Heart right ventricle (tissue), 16 donors: Measurements from ENCODE around the gene ANKRD39. TPM values are rescaled to one million over a fixed set of nuclear protein-coding genes. Genes with fewer than 3 reads are reported as not detected.

Experiments
- ATAC-seq, 8 donors: fragments of 200-7000 bp; cut with Tn5 transposase; one replicate each; pipeline ENCODE4 v1.9.1; 2020; ENCODE audit warnings: mild to moderate bottlenecking in 8 of 8, moderate library complexity in 8 of 8, moderate number of reproducible peaks in 1 of 8
- DNase-seq, 2 donors: peaks; one replicate each; pipeline ENCODE4 v3.0.0-alpha.2; 2020
- H3K27ac ChIP-seq, 10 donors: fragments of 200-600 bp; sonication (generic) in 2 of 10; one replicate each; pipeline versions ENCODE4 v1.5.0 to v1.8.0; 2020 to 2022; ENCODE audit warnings: mild to moderate bottlenecking in 3 of 10
- H3K27me3 ChIP-seq, 7 donors: fragments of 200-600 bp; one replicate each; pipeline ENCODE4 v1.8.0; 2021 to 2022; ENCODE audit warnings: mild to moderate bottlenecking in 2 of 7
- H3K36me3 ChIP-seq, 9 donors: fragments of 200-600 bp; sonication (generic) in 1 of 9; one replicate each; pipeline versions ENCODE4 v1.5.0 to v1.8.0; 2020 to 2022; ENCODE audit warnings: mild to moderate bottlenecking in 2 of 9
- H3K4me1 ChIP-seq, 9 donors: fragments of 200-600 bp; sonication (generic) in 1 of 9; one replicate each; pipeline versions ENCODE4 v1.5.0 to v1.8.0; 2020 to 2022; ENCODE audit warnings: mild to moderate bottlenecking in 4 of 9
- H3K4me3 ChIP-seq, 10 donors: fragments of 200-600 bp; sonication (generic) in 2 of 10; one replicate each; pipeline versions ENCODE4 v1.5.0 to v1.8.0; 2020 to 2022; ENCODE audit warnings: mild to moderate bottlenecking in 7 of 10, moderate library complexity in 2 of 10
- H3K9me3 ChIP-seq, 11 donors: fragments of 200-600 bp in 10 of 11; sonication (generic) in 2 of 11; one replicate each; pipeline versions ENCODE4 v1.5.0 to v1.8.0; 2013 to 2022; ENCODE audit warnings: mild to moderate bottlenecking in 2 of 11, control low read depth in 1 of 11, moderate library complexity in 1 of 11
- WGBS, 2 donors: extraction: QIAGEN DNeasy Blood & Tissue Kit; methylation state at CpG; one replicate each; pipeline ENCODE4 v1.1.7; 2013; ENCODE audit warnings: inconsistent platforms in 1 of 2; 5-methylcytosine and 5-hydroxymethylcytosine counted together
- intact Hi-C, 10 donors: fragments of 100-400 bp; cut with DNase I; formaldehyde crosslinking; loops; one replicate each; pipeline versions ENCODE4 v1.11.1 to v1.14.2; 2022
- polyA plus RNA-seq, 2 donors: library from polyadenylated mRNA; stranded (reverse); fragments of 200-250 nt; gene quantifications; one replicate each; pipeline ENCODE4 v1.2.3, GENCODE V29; 2013
- total RNA-seq, 10 donors: library from RNA; stranded (reverse); fragmentation: NEBNext Ultra II Directional in 3 of 10; extraction: Animal tissue kit (Norgen Biotek cat#: 25700) in 3 of 10; gene quantifications; one replicate each; pipeline versions ENCODE4 v1.2.1 to v1.2.4, GENCODE V29; 2021 to 2023
- TF ChIP-seq, protein P1 (sequence below), 9 donors: fragments of 200-600 bp; sonication (generic) in 2 of 9; IDR thresholded peaks; one replicate each; pipeline versions ENCODE4 v1.5.0 to v1.8.0; 2021 to 2022; ENCODE audit warnings: antibody characterized with exemption in 9 of 9, mild to moderate bottlenecking in 5 of 9, moderate library complexity in 1 of 9
- donor health status: Arrhythmogenic right ventricular cardiomyopathy.
- donor health status: ischemic (EF 13 %, LVEDD 7.1; RV severe dilation, severe dysfunction).
- donor health status: healthy with polysubstance abuse.
- donor health status: DM: no; HTN: yes; CAD: no.
- donor health status: DM: no; HTN: no; CAD: no.
- donor health status: ischemic (EF 25% LVEDD 6.9; RV normal size, moderate dysfunction).
- donor health status: ischemic (EF 25% LVEDD 5.7; RV mildly dilated, moderate dysfunction).
- donor health status: healthy.
- donor health status: DM: yes; HTN: yes; CAD: no.
- donor health status: Ischemic cardiomyopathy.
- donor health status: ischemic (EF 35%, LVEDD 5.7; RV mildly dilated, moderate dysfunction).
- donor health status: nonischemic (EF 11% LVEDD 7.7; RV severe dilation, severe dysfunction).
- donor health status: DM: yes; HTN: yes; CAD: no.
- donor health status: PGD.
- donor health status: ischemic (EF 29% LVEDD 5.4; RV normal size, mild dysfunction).
- donor health status: nonischemic (EF 23%, LVEDD 6.1; RV moderate dilation, normal function).

The ANKRD39 gene
- total and polyA plus RNA-seq, 12 donors: 14.2 to 26.5 (median 16.4) TPM

DNA sequence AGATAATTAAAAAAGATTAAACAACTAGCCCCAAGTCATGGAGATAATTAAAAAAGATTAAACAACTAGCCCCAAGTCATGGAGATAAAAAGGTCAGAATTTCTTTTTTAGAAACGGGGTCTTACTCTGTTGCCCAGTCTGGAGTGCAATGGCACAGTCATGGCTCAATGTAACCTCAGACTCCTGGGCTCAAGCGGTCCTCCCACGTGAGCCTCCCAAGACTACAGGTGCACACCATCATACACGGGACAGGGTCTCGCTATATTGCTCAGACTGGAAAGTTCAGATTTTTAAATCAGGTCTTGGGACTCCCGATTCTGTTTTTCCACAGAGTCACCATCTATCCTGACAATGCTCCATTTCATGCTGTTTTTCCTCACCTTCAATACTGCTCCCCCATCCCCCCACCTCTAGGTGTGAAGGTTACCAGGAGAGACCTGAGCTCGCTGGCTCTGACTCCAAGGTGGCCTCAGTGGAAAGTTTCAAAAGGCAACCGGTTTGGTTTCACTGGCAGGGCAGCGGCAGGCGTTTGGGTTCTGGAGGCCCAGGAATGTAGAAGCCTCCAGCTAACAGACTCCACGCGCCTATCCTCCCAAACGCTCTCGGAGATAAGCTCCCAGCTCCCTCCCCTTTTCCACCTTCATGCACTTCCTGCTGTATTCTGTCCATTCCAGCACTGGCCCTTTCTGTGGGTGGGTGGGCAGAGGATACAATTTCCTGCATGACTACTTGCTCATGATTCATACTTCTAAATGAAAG lies 15.0 kb upstream of the ANKRD39 start:
- Histone ChIP-seq H3K27me3 (peaks cover 0 to 54% (median 0%) of the 10 kb centered on the region in 7 donors), H3K27ac (peak overlapping the region; percentile 62 to 100 (median 84)), H3K9me3 (no peaks in the 10 kb centered on the region), H3K4me1 (peaks cover 2 to 67% (median 58%) of the 10 kb centered on the region in 9 donors), H3K4me3 (peak overlapping the region in 5 of 10 donors; percentile 18 to 38 (median 27)), H3K36me3 (peaks cover 0 to 4% (median 0%) of the 10 kb centered on the region in 9 donors)
- intact Hi-C loops: loop anchor here in 3 of 10 donors (5.0 kb wide), 3 partner anchors 35 to 80 kb away; no protein-coding TSS in a partner anchor
- DNase-seq (no peak), ATAC-seq (no peak)
- TF ChIP-seq, protein P1, sequence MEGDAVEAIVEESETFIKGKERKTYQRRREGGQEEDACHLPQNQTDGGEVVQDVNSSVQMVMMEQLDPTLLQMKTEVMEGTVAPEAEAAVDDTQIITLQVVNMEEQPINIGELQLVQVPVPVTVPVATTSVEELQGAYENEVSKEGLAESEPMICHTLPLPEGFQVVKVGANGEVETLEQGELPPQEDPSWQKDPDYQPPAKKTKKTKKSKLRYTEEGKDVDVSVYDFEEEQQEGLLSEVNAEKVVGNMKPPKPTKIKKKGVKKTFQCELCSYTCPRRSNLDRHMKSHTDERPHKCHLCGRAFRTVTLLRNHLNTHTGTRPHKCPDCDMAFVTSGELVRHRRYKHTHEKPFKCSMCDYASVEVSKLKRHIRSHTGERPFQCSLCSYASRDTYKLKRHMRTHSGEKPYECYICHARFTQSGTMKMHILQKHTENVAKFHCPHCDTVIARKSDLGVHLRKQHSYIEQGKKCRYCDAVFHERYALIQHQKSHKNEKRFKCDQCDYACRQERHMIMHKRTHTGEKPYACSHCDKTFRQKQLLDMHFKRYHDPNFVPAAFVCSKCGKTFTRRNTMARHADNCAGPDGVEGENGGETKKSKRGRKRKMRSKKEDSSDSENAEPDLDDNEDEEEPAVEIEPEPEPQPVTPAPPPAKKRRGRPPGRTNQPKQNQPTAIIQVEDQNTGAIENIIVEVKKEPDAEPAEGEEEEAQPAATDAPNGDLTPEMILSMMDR (IDR thresholded peaks at IDR 0.05): no peak
- WGBS, 2 donors: 66 to 78% methylated on average over 14 of the region's 14 CpGs

DNA sequence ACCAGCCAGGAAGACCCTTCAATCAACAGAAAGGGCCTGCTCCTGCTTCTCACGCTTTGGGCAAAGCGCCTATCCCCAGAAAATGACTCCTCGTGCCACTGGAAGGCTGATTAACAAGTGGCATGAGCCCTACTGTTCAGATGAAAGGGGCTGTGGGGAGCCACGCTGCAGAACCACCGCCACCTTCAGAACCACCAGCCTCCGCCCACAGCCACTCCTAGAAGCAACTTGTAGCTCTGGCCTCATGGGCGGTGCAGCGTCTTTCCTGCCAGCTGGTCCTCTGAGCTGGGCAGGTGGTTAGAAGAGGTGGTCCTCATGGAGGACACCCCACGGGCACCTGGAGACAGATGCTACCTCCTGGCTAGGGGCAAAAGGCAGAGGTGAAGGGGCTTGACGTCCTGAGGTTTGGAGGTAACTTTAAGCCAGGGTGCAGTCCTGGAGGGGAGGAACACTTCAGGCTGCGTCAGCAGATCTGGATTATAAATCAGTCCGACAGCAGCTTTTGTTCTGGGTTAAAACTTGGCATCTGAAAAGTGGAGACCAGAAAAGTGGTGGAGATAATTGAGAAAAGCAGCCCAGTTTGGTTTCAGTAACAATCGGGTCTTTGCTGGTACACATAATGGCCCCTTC lies 12.9 kb upstream of the ANKRD39 start:
- no peak for ATAC-seq
- Histone ChIP-seq H3K4me3 (peak overlapping the region; percentile 72 to 100 (median 98)), H3K9me3 (no peaks in the 10 kb centered on the region), H3K4me1 (peaks cover 16 to 82% (median 77%) of the 10 kb centered on the region in 9 donors), H3K36me3 (peaks cover 0 to 25% (median 12%) of the 10 kb centered on the region in 9 donors), H3K27me3 (peaks cover 0 to 60% (median 0%) of the 10 kb centered on the region in 7 donors), H3K27ac (peak overlapping the region; percentile 87 to 100 (median 100))
- WGBS, 2 donors: 34 to 48% methylated on average over 13 of the region's 13 CpGs
- peak in 1 of 2 donors; percentile 53 for DNase-seq
- intact Hi-C loops: loop anchor here in 3 of 10 donors (5.0 kb wide), 3 partner anchors 37 to 82 kb away; no protein-coding TSS in a partner anchor
- TF ChIP-seq, protein P1 (IDR thresholded peaks at IDR 0.05): no peak

DNA sequence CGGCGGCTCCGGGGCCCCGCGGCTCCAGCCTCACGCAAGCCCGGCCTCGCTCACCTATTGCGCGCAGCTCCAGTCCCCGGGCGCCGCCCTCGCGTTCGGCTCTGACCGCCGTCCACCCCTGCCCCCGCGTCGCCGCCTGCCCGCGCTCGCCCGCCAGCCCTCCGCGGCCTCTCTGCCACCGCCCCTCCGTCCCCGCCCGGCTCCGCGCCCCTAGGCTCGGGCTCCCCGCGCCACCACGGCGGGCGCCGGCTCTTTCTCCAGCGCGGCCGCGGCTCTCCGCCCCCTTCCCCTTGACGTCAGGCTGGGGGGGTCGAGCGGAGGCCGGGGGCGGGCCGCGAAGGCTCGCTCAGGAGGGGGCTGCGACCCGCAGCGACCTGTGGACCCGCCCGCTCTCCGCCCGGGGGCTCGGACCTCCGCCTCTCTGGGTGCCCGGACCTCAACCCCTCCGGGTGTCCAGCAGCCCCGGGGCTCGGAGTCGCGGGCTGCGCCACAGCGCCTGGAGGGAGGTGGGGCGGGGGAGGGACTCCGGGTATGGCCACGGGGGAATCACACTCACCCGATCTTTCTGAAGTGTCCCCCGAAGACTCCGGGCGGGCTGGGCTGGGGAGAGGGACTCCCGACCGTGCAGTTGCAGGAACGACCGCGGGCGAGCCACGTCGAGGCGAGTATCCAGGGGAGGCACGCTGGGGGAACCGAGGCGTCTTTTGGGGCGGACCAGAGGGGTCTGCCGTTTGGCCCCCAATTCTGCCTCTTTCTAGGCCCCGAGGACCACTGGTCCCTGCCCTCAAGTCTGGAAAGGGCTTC lies 12.2 kb upstream of the ANKRD39 start, which contains the start of gene SEMA4C:
SEMA4C (minus strand) TSS at position 259 of the 804 bp plus-strand sequence. CDS start 2,194 bp downstream, outside the sequence.
- Histone ChIP-seq H3K4me1 (peaks cover 16 to 82% (median 73%) of the 10 kb centered on the region in 9 donors), H3K27me3 (peaks cover 0 to 62% (median 0%) of the 10 kb centered on the region in 7 donors), H3K36me3 (peaks cover 0 to 32% (median 19%) of the 10 kb centered on the region in 9 donors), H3K27ac (peak within 1 kb of the TSS; percentile 87 to 100 (median 100)), H3K9me3 (no peaks in the 10 kb centered on the region), H3K4me3 (peak within 1 kb of the TSS; percentile 72 to 100 (median 98))
- ATAC-seq (peak; percentile 27 to 66 (median 43)), DNase-seq (peak; percentile 79 to 80)
- 1% methylated on average over 88 to 93 of the region's 93 CpGs for WGBS, 2 donors
- intact Hi-C loops: loop anchor here in 7 of 10 donors (1.0 to 5.0 kb wide), 7 partner anchors 37 to 82 kb away; no protein-coding TSS in a partner anchor
- TF ChIP-seq, protein P1 (IDR thresholded peaks at IDR 0.05): no peak
